Caco-2 (cell line): Measurements from ENCODE around the gene SKIC2. TPM values are rescaled to one million over a fixed set of nuclear protein-coding genes. Genes with fewer than 3 reads are reported as not detected.
"Not testable (repeated sequence)": the region's sequence is repeated elsewhere in the genome, so short reads cannot be mapped to it uniquely, and the experiment has no call there.

Experiments
- BruUV-seq: library from RNA; stranded (reverse); fragments of 400-500 nt; replicated peaks from 2 replicates; lab custom pipeline; 2021; lab: Mats Ljungman, UMichigan
- CTCF ChIA-PET: fragments of 300-600 bp; sonication (Branson Sonifier 250); formaldehyde crosslinking; loops from one replicate; lab custom pipeline; 2022; ENCODE audit warnings: antibody characterized with exemption; lab: Charles Lee
- POLR2A ChIA-PET: fragments of 300-600 bp; sonication (Branson Sonifier 250); formaldehyde crosslinking; loops from one replicate; lab custom pipeline; 2022; ENCODE audit warnings: antibody characterized with exemption; lab: Charles Lee
- DNase-seq, 2 experiments: peaks; one replicate each; pipeline versions ENCODE4 v3.0.0 to v3.0.0-alpha.2; 2020 to 2022
- H3K27me3 ChIP-seq: replicated peaks from 2 replicates; pipeline ENCODE4 v1.6.0; 2011; ENCODE audit warnings: low read length; ENCODE audit not compliant: control insufficient read depth, insufficient read depth
- H3K36me3 ChIP-seq: 2 replicates; pipeline ENCODE4 v1.5.1; 2011; ENCODE audit warnings: low read length; ENCODE audit not compliant: control insufficient read depth, insufficient read depth
- H3K4me1 ChIP-seq: fragments of 250-450 bp; sonication (Bioruptor Pico); 2 replicates; pipeline ENCODE4 v1.5.1; 2020; ENCODE audit warnings: mild to moderate bottlenecking
- H3K4me3 ChIP-seq: 2 replicates; pipeline ENCODE4 v1.5.1; 2011; ENCODE audit warnings: low read depth, mild to moderate bottlenecking, control low read depth, low read length
- H3K9me3 ChIP-seq: fragments of 250-450 bp; sonication (Bioruptor Pico); 2 replicates; pipeline ENCODE4 v1.5.1; 2020; ENCODE audit warnings: mild to moderate bottlenecking, moderate library complexity
- H3K27ac Mint-ChIP-seq: one replicate; pipeline ENCODE4 v1.8.0; 2022; ENCODE audit warnings: mixed read lengths; ENCODE audit not compliant: unreplicated experiment
- H3K27me3 Mint-ChIP-seq: one replicate; pipeline ENCODE4 v1.8.0; 2022; ENCODE audit warnings: mixed read lengths; ENCODE audit not compliant: insufficient read depth, unreplicated experiment
- H3K36me3 Mint-ChIP-seq: one replicate; pipeline ENCODE4 v1.8.0; 2022; ENCODE audit warnings: mild to moderate bottlenecking, mixed read lengths; ENCODE audit not compliant: insufficient read depth, unreplicated experiment
- H3K4me1 Mint-ChIP-seq: one replicate; pipeline ENCODE4 v1.8.0; 2022; ENCODE audit warnings: low read depth, mixed read lengths; ENCODE audit not compliant: unreplicated experiment
- H3K4me3 Mint-ChIP-seq: one replicate; pipeline ENCODE4 v1.8.0; 2022; ENCODE audit warnings: mild to moderate bottlenecking, moderate library complexity, mixed read lengths; ENCODE audit not compliant: unreplicated experiment
- H3K9me3 Mint-ChIP-seq: one replicate; pipeline ENCODE4 v1.8.0; 2022; ENCODE audit warnings: mixed read lengths; ENCODE audit not compliant: unreplicated experiment
- intact Hi-C: fragments of 100-400 bp; cut with micrococcal nuclease; formaldehyde crosslinking; loops from one replicate; pipeline ENCODE4 v1.10.0; 2022; ENCODE audit not compliant: unreplicated experiment
- microRNA-seq: library from miRNA; unstranded; fragments of <30 nt; microRNA quantifications from one replicate; pipeline ENCODE4 v1.2.0, GENCODE V29; 2022
- total RNA-seq: library from RNA; stranded (reverse); gene quantifications from 2 replicates; pipeline ENCODE4 v1.2.3, GENCODE V29; 2022

The SKIC2 gene
- total RNA-seq, 1 experiment from 2014 or later = 70.0 TPM

DNA sequence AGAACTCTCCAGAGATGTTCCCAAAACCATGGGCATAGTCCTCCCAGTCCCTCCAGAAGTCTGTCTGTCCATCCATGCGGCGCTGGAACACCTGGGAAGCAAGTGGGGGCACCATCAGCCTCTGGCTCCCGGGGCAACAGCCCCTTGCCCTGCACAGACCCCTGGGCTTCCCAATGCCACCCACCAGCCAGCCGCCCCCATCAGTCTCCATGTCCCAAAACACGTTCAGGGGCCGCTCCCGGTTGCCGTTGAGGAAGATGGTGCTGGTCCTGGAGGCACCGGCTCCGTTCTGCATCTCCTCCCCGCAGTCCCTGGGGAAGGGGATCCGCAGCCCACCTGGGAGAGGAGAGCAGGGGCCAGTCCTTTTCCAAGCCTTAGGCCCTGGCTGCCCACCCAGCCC, 50.6 kb downstream of the SKIC2 start:
- POLR2A ChIA-PET, H3K4me3 ChIP-seq, H3K36me3 Mint-ChIP-seq, H3K9me3 ChIP-seq, intact Hi-C loops, CTCF ChIA-PET, BruUV-seq, H3K4me1 Mint-ChIP-seq, H3K36me3 ChIP-seq, H3K27me3 ChIP-seq, H3K4me1 ChIP-seq, H3K9me3 Mint-ChIP-seq, H3K27ac Mint-ChIP-seq, H3K27me3 Mint-ChIP-seq, H3K4me3 Mint-ChIP-seq: not testable (repeated sequence)
- peak; percentile 1 to 38 for DNase-seq

DNA sequence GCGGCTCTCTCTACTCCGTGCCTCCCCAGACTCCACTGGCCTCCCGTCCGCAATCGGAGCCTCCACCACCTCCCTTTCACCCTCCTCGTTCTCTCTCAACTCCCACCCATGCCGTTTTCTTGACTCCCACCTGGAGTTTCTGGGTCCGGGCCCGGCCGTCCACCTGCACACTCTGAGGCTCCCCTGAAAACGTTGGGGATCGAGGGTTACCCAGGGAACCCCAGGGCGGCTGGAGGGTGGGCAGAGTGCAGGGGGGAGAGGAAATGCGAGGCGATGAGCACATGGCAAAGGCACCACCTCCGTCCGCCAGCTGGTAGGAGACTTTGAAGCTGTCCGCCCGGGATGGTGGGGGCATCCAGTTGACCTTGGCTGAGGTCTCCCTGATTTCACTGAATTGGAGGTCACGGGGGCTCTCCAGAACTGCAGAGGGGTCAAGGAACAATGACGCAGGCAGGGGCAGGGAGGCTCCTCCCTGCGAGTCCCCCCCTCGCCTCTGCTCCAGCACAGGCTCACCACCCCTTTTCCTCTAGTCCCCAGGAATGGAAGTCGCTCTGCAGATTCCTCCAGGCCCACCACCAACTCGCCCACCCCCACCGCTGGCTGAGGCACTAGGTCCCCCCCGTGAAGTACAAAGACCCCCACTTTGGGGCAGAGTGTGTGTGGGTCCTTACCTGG, 52.0 kb downstream of the SKIC2 start:
- CTCF ChIA-PET, H3K9me3 ChIP-seq, H3K4me3 Mint-ChIP-seq, H3K4me1 ChIP-seq, H3K27me3 ChIP-seq, H3K4me3 ChIP-seq, H3K36me3 Mint-ChIP-seq, H3K27ac Mint-ChIP-seq, H3K9me3 Mint-ChIP-seq, POLR2A ChIA-PET, intact Hi-C loops, H3K36me3 ChIP-seq, BruUV-seq, H3K27me3 Mint-ChIP-seq, H3K4me1 Mint-ChIP-seq: not testable (repeated sequence)
- DNase-seq = peak; percentile 0 to 25

DNA sequence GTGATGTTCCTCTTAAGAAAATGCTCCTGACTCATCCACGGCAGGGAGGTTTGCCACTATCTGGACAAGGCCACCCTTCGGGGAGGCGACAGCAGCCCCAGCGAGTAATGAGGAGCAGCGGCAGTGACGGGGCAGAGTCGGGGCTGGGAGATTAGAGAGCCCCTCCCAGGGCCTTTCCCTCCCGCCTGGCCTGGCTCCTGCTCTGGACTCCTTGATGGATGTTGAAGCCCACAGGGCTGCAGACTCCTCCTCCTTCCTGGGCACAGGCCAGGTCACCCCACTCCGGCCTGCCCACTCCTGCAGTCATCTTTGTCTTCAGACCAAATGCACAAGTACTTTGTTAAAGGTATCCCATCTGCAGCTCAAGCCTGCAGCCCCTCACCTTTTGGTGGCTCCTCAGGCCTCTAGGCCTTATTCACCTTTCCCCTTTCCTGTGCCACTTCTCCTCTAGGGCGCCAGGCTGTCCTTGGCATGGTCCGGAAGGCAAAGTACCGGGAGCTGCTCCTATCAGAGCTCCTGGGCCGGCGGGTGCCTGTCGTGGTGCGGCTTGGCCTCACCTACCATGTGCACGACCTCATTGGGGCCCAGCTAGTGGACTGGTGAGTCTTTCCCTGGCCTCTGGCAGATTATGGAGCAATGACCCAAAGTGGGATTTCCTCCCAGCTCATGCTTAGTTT, 54.1 kb downstream of the SKIC2 start:
- H3K9me3 Mint-ChIP-seq, CTCF ChIA-PET, H3K36me3 ChIP-seq, H3K4me3 ChIP-seq, POLR2A ChIA-PET, H3K27me3 Mint-ChIP-seq, H3K36me3 Mint-ChIP-seq, H3K27me3 ChIP-seq, H3K4me1 ChIP-seq, BruUV-seq, H3K27ac Mint-ChIP-seq, H3K4me3 Mint-ChIP-seq, H3K9me3 ChIP-seq, H3K4me1 Mint-ChIP-seq, intact Hi-C loops: not testable (repeated sequence)
- DNase-seq = peak; percentile 4 to 31

DNA sequence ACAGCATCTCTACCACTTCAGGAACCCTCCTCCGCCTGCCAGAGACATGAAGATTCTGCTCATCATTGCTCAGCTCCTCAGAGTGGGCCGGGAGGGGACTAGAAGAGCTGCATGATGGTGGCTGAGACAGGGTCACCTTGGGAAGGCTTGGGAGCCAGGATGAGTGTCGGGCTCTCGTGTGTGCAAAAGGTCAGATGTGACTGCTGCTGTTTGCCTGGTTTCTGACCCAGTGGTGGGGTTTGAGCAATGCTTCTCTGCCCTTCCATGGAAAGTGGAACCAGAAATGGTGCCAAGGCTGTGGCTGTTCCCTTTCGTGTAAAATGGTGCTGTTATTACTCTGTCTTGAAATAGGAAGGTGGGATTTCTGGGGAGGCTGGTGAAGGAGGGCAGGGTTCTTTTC, 54.8 kb downstream of the SKIC2 start:
- H3K27me3 ChIP-seq, DNase-seq, H3K27me3 Mint-ChIP-seq, POLR2A ChIA-PET, H3K9me3 Mint-ChIP-seq, CTCF ChIA-PET, H3K27ac Mint-ChIP-seq, H3K9me3 ChIP-seq, intact Hi-C loops, H3K4me3 ChIP-seq, H3K36me3 Mint-ChIP-seq, H3K4me1 ChIP-seq, H3K4me3 Mint-ChIP-seq, BruUV-seq, H3K4me1 Mint-ChIP-seq, H3K36me3 ChIP-seq: not testable (repeated sequence)

GRCh38 chr6:32014547-32014946, 55.6 kb downstream of the SKIC2 start, which contains the start of gene C4B:
C4B (plus strand) TSS chr6:32014795; CDS start chr6:32014846, 51 bp downstream.
- H3K9me3 ChIP-seq, intact Hi-C loops, H3K27me3 ChIP-seq, CTCF ChIA-PET, H3K4me3 Mint-ChIP-seq, H3K27me3 Mint-ChIP-seq, H3K4me1 ChIP-seq, BruUV-seq, H3K27ac Mint-ChIP-seq, H3K9me3 Mint-ChIP-seq, H3K36me3 ChIP-seq, H3K4me1 Mint-ChIP-seq, POLR2A ChIA-PET, DNase-seq, H3K4me3 ChIP-seq, H3K36me3 Mint-ChIP-seq: not testable (repeated sequence)

Small RNA genes within 50 kb of the gene (microRNA-seq; reads per million reads assigned to microRNA genes)
- 1.3 reads per million for gene MIR1236

Other genes with a start within 250 kb of the SKIC2 start
- gene LY6G6D, start 243.8 kb upstream of the SKIC2 start, total RNA-seq = not detected in 2 replicates
- 0.88 and 1.3 TPM in 2 replicates for gene LY6G6C, start 237.4 kb upstream of the SKIC2 start, total RNA-seq
- not detected in 2 replicates for gene MPIG6B, start 235.8 kb upstream of the SKIC2 start, total RNA-seq
- 82.4 and 91.6 TPM in 2 replicates for gene DDAH2, start 229.9 kb upstream of the SKIC2 start, total RNA-seq
- gene CLIC1, start 222.6 kb upstream of the SKIC2 start, total RNA-seq = 374 and 420 TPM in 2 replicates
- 49.6 and 51.0 TPM in 2 replicates for gene MSH5, start 219.2 kb upstream of the SKIC2 start, total RNA-seq
- gene SAPCD1, start 196.5 kb upstream of the SKIC2 start, total RNA-seq = 6.4 and 13.0 TPM in 2 replicates
- gene VWA7, start 181.8 kb upstream of the SKIC2 start, total RNA-seq = 0.61 and 1.5 TPM in 2 replicates
- gene VARS1, start 163.4 kb upstream of the SKIC2 start, total RNA-seq = 132 and 135 TPM in 2 replicates
- gene LSM2, start 152.2 kb upstream of the SKIC2 start, total RNA-seq = 56.3 and 61.2 TPM in 2 replicates
- gene HSPA1L, start 143.9 kb upstream of the SKIC2 start, total RNA-seq = 0.86 and 1.6 TPM in 2 replicates
- gene HSPA1A, start 143.6 kb upstream of the SKIC2 start, total RNA-seq = 77.3 and 96.9 TPM in 2 replicates
- gene HSPA1B, start 131.4 kb upstream of the SKIC2 start, total RNA-seq = 99.0 and 112 TPM in 2 replicates
- gene NEU1, start 96.4 kb upstream of the SKIC2 start, total RNA-seq = 173 and 176 TPM in 2 replicates
- gene SLC44A4, start 80.2 kb upstream of the SKIC2 start, total RNA-seq = 0.57 TPM in 1 of 2 replicates, not detected in the other
- 64.3 and 65.7 TPM in 2 replicates for gene EHMT2, start 61.5 kb upstream of the SKIC2 start, total RNA-seq
- 9.6 and 11.7 TPM in 2 replicates for gene ZBTB12, start 57.1 kb upstream of the SKIC2 start, total RNA-seq
- 4.8 and 4.9 TPM in 2 replicates for gene C2, start 31.5 kb upstream of the SKIC2 start, total RNA-seq
- gene CFB, start 13.1 kb upstream of the SKIC2 start, total RNA-seq = 31.0 and 32.1 TPM in 2 replicates
- 75.3 and 82.0 TPM in 2 replicates for gene NELFE, start 204 bp upstream of the SKIC2 start, total RNA-seq
- 22.4 and 23.7 TPM in 2 replicates for gene DXO, start 13.0 kb downstream of the SKIC2 start, total RNA-seq
- 1.0 and 1.5 TPM in 2 replicates for gene C4A, start 22.9 kb downstream of the SKIC2 start, total RNA-seq
- gene C4B, start 55.6 kb downstream of the SKIC2 start, total RNA-seq = 1.1 and 1.4 TPM in 2 replicates
- gene CYP21A2, start 79.2 kb downstream of the SKIC2 start, total RNA-seq = not detected in 2 replicates
- gene TNXB, start 150.2 kb downstream of the SKIC2 start, total RNA-seq = 2.7 and 3.9 TPM in 2 replicates
- 61.5 and 64.9 TPM in 2 replicates for gene ATF6B, start 169.1 kb downstream of the SKIC2 start, total RNA-seq
- gene FKBPL, start 171.1 kb downstream of the SKIC2 start, total RNA-seq = 8.9 and 9.1 TPM in 2 replicates
- 2.0 and 3.6 TPM in 2 replicates for gene PRRT1, start 192.8 kb downstream of the SKIC2 start, total RNA-seq
- 80.8 and 92.5 TPM in 2 replicates for gene PPT2, start 195.0 kb downstream of the SKIC2 start, total RNA-seq
- gene EGFL8, start 205.4 kb downstream of the SKIC2 start, total RNA-seq = 44.6 and 45.0 TPM in 2 replicates
- 60.4 and 61.9 TPM in 2 replicates for gene AGPAT1, start 216.9 kb downstream of the SKIC2 start, total RNA-seq
- 64.7 and 70.7 TPM in 2 replicates for gene RNF5, start 219.2 kb downstream of the SKIC2 start, total RNA-seq
- gene AGER, start 225.1 kb downstream of the SKIC2 start, total RNA-seq = 8.3 and 10.3 TPM in 2 replicates
- 96.3 and 96.5 TPM in 2 replicates for gene PBX2, start 231.0 kb downstream of the SKIC2 start, total RNA-seq
- gene GPSM3, start 233.5 kb downstream of the SKIC2 start, total RNA-seq = 0.41 and 0.67 TPM in 2 replicates